NCI-H446 (cell line): ENCODE data around the gene PCSK4.
A peak's percentile ranks its signal among the peaks of the same experiment; 100 is the strongest.

Experiments
- DNase-seq, 2 experiments: peaks; one replicate each; lab custom pipeline; 2025; lab: John Stamatoyannopoulos, UW

PCSK4 gene

DNA sequence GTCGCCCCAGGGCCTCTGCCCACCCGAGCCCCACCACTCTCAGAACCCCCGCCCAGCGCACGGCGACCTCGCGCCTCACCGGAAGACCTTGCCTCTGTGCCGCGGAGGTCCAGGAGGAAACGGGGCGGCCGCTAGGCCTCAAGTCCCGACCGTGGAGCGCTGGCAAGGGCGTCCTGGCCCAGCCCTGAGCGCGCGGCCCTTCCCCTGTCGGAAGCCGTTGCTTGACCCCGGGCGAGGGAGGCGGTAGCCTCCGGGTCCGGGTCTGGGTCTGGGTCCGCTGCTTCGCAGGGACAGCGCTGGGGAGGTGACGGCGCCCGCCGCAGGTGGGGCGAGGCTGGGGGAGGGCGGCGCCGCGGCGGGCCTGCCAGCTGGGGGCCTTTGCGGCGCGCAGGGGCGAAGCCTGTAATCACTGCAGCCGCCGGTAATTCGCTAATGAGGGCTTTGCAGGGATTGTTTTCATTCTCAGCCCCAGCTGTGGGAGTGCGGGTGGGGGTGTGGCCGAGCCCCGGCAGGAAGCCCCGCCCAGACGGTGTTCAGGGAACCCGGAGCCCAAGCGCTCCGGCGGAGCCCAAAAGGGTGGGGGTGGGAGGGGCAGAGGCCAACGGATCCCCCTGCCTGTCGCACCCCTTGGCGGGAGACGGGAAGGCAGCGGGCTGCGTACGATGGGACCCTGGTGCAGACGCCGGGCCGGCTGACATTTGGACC lies 19.7 kb downstream of the PCSK4 start:
- DNase-seq = no peak

DNA sequence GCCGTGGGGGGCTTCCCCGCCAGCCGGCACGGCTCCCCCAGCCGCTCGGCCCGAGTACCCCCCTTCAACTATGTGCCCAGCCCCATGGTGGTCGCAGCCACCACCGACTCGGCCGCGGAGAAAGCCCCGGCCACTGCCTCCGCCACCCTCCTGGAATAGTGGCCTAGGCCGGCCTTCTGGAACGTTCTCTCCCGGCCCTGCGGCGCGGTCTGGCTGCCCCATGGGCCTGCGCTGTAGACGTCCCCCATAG lies 20.2 kb downstream of the PCSK4 start:
- DNase-seq = no peak

DNA sequence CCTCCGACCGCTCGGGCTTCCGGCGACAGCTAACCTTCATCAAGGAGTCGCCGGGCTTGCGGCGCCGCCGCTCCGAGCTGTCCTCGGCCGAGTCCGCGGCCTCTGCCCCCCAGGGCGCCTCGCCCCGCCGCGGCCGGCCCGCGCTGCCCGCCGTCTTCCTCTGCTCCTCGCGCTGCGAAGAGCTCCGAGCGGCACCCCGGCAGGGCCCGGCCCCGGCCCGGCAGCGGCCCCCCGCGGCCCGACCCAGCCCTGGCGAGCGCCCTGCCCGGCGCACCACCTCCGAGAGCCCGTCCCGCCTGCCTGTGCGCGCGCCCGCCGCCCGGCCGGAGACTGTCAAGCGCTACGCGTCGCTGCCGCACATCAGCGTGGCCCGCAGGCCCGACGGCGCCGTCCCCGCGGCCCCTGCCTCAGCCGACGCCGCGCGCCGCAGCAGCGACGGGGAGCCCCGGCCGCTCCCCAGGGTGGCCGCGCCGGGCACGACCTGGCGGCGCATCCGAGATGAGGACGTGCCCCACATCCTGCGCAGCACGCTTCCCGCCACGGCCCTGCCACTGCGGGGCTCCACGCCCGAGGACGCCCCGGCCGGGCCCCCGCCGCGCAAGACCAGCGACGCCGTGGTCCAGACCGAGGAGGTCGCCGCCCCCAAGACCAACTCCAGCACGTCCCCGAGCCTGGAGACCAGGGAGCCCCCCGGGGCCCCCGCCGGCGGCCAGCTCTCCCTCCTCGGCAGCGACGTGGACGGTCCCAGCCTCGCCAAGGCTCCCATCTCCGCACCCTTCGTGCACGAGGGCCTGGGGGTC lies 20.7 kb downstream of the PCSK4 start:
- no peak for DNase-seq

DNA sequence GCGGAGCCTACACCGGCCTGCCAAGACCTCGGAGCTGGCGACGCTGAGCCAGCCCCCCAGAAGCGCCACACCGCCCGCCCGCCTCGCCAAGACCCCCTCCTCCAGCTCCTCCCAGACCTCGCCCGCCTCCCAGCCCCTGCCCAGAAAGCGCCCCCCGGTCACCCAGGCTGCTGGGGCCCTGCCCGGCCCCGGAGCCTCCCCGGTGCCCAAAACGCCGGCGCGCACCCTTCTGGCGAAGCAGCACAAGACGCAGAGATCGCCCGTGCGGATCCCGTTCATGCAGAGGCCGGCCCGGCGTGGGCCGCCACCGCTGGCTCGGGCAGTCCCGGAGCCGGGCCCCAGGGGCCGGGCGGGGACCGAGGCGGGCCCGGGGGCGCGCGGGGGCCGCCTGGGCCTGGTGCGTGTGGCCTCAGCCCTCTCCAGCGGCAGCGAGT lies 21.3 kb downstream of the PCSK4 start:
- no peak for DNase-seq

DNA sequence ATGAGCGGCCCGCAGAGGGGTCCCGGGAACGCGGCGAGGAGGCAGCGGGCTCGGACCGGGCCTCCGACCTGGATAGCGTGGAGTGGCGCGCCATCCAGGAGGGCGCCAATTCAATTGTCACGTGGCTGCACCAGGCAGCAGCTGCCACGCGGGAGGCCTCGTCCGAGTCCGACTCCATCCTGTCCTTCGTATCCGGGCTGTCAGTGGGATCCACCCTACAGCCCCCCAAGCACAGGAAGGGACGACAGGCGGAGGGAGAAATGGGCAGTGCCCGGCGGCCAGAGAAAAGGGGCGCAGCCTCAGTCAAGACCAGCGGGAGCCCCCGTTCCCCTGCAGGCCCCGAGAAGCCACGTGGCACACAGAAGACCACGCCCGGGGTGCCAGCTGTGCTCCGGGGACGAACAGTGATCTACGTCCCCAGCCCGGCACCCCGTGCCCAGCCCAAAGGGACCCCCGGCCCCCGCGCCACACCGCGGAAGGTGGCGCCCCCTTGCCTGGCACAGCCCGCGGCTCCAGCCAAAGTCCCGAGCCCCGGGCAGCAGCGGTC lies 21.8 kb downstream of the PCSK4 start:
- no peak for DNase-seq

DNA sequence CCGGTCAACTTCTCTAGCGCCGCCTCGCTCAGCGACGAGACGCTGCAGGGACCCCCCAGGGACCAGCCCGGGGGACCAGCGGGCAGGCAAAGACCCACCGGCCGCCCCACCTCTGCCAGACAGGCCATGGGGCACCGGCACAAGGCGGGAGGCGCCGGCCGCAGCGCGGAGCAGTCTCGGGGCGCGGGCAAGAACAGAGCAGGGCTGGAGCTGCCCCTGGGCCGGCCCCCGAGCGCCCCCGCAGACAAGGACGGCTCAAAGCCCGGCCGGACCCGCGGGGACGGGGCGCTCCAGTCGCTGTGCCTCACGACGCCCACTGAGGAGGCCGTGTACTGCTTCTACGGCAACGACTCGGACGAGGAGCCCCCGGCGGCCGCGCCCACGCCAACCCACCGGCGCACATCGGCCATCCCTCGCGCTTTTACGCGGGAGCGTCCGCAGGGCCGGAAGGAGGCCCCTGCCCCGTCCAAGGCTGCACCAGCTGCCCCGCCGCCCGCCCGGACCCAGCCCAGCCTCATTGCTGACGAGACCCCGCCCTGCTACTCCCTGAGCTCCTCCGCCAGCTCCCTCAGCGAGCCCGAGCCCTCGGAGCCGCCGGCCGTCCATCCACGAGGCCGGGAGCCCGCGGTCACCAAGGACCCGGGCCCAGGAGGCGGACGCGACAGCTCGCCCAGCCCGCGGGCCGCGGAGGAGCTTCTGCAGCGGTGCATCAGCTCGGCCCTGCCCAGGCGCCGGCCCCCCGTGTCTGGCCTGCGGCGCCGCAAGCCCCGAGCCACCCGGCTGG lies 22.5 kb downstream of the PCSK4 start:
- no peak for DNase-seq

DNA sequence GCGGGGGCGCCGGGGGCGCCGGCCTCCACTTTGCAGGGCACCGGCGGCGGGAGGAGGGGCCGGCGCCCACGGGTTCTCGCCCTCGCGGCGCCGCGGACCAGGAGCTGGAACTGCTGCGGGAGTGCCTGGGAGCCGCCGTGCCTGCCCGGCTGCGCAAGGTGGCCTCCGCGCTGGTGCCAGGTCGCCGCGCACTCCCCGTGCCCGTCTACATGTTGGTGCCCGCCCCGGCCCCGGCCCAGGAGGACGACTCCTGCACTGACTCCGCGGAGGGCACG lies 23.0 kb downstream of the PCSK4 start:
- DNase-seq = no peak

DNA sequence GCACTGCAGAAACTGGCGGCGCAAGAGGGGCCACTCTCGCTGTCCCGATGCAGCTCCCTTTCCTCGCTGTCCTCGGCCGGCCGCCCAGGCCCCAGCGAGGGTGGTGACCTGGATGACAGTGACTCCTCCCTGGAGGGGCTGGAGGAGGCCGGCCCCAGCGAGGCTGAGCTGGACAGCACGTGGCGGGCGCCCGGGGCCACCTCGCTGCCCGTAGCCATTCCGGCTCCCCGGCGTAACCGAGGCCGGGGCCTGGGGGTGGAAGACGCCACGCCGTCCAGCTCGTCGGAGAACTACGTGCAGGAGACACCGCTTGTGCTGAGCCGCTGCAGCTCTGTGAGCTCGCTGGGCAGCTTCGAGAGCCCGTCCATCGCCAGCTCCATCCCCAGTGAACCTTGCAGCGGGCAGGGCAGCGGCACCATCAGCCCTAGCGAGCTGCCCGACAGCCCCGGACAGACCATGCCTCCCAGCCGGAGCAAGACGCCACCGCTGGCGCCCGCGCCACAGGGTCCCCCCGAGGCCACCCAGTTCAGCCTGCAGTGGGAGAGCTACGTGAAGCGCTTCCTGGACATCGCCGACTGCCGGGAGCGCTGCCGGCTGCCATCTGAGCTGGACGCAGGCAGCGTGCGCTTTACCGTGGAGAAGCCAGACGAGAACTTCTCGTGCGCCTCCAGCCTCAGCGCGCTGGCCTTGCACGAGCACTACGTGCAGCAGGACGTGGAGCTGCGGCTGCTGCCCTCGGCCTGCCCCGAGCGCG lies 23.5 kb downstream of the PCSK4 start:
- DNase-seq = no peak

DNA sequence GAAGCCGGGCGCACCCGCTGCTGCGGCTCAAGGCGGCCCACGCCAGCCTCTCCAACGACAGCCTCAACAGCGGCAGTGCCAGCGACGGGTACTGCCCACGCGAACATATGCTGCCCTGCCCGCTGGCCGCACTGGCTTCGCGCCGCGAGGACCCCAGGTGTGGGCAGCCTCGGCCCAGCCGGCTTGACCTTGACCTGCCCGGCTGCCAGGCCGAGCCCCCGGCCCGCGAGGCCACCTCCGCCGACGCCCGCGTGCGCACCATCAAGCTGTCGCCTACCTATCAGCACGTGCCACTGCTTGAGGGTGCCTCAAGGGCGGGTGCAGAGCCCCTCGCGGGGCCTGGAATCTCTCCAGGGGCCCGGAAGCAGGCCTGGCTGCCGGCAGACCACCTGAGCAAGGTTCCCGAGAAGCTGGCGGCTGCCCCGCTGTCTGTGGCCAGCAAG lies 24.1 kb downstream of the PCSK4 start:
- DNase-seq = no peak

DNA sequence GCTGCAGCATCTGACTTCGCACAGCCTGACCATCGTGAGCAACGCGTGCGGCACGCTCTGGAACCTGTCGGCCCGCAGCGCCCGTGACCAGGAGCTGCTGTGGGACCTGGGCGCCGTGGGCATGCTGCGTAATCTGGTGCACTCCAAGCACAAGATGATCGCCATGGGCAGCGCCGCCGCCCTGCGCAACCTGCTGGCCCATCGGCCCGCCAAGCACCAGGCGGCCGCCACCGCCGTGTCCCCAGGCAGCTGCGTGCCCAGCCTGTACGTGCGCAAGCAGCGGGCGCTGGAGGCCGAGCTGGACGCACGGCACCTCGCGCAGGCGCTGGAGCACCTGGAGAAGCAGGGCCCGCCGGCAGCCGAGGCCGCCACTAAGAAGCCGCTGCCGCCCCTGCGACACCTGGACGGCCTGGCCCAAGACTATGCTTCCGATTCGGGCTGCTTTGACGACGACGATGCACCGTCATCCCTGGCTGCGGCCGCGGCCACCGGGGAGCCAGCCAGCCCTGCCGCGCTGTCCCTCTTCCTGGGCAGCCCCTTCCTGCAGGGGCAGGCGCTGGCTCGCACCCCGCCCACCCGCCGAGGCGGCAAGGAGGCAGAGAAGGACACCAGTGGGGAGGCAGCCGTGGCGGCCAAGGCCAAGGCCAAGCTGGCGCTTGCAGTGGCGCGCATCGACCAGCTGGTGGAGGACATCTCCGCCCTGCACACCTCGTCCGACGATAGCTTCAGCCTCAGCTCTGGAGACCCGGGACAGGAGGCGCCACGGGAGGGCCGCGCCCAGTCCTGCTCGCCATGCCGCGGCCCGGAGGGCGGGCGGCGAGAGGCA lies 24.7 kb downstream of the PCSK4 start:
- no peak for DNase-seq

DNA sequence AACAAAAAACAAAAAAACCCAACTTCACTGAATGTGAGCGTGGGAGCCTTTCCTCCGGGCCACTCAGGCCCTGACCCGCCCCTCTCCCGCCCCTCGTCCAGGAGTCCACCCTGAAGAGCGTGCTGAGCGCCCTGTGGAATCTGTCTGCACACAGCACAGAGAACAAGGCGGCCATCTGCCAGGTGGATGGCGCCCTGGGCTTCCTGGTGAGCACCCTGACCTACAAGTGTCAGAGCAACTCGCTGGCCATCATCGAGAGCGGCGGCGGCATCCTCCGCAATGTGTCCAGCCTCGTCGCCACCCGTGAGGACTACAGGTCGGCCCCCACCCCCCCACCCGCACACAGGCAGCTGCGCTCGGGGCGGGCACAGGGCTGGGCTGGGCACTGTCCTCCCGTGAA lies 28.3 kb downstream of the PCSK4 start:
- no peak for DNase-seq

DNA sequence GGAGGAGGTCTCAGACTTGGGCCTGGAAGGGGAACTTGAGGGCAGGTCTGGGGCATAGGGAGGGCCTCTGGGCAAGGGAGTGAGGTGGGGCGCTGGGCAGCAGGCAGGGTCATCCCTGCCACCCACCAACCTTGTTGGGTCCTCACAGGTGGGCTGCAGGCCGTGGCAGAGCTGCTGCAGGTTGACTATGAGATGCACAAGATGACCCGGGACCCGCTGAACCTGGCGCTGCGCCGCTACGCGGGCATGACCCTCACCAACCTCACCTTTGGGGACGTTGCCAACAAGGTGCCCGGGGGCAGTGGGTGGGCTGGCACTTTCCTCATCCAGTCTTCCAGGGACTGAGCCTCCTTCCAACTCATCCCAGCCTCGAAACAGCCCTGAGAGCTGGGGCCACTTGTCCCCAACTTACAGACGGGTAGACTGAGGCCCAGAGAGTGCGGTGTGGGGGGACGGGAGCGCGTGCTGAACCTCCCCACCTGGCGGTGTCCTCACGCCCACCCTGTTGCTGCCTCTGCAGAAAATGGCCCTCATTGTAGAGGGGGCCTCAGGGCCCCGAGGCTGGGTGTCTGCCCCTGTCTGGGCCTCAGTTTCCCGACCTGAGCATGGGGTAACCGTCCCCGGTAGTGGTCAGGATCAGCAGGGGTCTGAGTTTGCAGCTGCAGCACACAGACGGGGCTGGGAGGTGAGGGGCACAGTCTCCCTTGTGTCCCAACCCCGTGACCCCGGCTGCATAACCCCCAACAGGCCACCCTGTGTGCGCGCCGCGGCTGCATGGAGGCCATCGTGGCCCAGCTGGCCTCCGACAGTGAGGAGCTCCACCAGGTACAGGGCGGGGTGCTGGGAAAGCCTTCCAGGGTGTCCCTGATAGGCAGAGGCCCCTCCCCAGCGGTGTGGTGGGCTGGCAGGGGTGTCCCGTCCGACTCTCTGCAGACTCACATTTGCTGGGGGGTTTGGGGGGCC lies 29.8 kb downstream of the PCSK4 start:
- DNase-seq = no peak

DNA sequence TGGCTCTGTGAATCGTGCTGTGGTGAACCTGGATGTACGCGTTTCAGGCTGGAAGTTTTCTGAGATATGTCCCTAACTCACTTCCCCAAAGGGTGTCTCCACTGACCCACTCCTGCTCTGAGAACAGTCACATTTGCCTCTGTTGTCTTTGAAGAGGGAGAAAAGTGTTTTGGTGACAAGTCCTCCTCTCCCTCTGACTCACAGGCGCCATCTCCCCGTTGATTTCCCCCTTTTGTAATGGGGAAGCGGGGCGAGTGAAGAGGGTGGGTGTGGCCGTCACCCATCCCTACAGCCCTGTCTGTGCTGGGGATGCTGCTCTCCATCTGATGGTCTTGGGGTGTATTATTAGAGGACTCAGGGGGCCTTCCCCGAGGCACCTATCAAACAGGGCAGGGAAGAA lies 30.7 kb downstream of the PCSK4 start:
- DNase-seq = no peak

DNA sequence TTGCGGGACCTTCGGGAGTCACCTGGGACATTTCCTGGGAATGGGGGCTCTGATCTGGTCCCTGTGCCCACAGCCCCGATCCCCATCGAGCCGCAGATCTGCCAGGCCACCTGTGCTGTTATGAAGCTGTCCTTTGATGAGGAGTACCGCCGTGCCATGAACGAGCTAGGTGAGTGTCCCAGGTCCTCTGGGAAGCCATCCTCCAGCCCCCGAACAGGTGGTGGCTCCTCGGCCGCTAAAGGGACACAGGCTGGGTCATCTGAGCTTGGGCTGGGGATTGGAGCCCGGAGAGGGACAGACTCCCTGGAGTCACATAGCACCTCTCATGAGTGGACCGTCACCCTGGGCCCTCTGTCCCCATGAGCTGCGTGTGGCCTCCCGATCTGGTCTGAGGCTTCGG lies 32.3 kb downstream of the PCSK4 start:
- DNase-seq = no peak

DNA sequence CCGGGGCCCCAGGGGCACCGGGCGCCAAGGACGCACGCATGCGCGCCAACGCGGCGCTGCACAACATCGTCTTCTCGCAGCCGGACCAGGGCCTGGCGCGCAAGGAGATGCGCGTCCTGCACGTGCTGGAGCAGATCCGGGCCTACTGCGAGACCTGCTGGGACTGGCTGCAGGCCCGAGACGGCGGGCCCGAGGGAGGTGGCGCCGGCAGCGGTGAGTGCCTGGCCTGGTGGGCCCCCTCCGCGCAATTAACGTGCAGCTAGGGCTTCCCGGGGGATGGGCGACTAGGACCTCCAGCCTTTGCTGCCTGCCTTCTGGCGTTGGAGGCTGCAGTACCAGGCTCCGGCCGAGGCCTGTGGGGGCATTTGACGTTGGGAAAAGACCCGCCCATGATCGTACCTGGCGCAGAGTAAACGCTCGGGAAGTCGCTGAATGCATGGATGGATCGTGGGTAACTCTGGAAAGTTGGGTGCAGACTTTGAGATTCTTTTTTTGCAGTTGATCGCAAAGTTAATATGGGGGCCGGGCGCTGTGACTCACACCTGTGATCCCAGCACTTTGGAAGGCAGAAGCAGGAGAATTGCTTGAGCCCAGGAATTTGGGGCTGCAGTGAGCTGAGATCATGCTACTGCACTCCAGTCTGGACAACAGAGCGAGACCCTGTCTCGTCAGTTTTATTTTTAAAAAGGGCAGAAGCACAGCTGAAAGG lies 33.0 kb downstream of the PCSK4 start:
- no peak for DNase-seq

DNA sequence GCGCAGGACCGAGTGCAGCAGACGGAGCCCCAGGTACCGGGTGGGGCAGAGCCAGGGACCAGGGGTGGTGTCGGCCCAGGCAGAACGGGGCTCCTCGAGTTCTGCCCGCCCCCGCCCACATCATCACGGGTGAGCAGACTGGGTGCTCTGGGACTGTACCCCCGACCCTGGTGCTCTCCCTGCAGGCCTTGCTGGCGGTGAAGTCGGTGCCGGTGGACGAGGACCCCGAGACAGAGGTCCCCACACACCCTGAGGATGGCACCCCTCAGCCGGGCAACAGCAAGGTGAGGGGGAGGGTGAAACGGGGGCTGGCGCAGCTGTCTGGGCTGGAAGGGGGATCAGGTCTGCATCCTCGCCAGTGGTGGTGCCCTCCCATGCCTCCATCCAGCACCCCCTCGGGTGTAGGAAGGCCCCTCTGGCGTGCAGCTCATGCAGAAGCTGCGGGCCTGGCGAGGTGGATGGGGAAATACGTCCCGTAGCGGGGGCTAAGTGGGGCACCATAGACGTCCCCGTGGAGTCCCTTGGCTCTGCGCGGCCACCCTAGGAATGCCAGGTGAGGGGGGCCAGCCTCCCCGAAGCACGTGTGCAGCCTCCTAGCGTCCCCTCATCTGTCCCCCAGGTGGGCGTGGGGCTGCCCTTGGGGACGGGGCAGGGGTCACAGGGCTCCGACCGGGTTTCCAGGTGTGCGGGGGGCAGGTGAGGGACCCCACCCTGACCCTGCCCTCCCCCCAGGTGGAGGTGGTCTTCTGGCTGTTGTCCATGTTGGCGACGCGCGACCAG lies 33.8 kb downstream of the PCSK4 start:
- DNase-seq = no peak

DNA sequence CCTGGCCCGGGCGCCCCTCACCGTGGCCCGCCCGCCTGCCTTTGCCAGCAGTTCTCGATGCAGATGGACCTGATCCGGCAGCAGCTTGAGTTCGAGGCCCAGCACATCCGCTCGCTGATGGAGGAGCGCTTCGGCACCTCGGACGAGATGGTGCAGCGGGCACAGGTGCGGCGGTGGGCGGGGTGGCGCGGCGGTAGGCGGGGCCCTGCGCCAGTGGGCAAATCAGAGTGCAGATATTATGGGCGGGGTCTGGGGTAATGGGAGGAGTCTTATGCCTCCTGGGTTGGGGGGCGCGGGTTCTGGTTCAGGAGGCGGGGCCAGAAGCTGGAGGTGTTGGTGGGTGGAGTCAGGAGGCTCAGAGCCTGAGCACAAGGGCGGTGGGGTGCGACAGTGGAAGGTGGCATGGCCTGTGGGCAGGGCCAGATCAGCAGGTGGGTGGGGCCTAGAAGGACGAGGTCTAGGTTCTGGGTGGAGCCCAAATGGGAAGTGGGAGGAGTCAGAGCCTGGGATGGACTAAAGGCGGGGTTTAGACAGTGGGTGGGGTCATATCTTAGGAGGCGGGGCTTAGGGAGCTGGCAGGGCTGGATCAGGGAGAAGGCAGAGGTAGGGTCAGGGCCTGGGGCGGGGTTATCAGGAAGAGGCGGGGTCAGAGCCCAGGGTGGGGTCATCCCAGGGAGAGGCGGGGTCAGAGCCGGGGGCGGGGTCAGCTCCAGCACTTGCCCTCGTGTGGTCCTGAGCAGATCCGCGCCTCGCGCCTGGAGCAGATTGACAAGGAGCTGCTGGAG lies 34.6 kb downstream of the PCSK4 start:
- peak; percentile 32 to 60 for DNase-seq

DNA sequence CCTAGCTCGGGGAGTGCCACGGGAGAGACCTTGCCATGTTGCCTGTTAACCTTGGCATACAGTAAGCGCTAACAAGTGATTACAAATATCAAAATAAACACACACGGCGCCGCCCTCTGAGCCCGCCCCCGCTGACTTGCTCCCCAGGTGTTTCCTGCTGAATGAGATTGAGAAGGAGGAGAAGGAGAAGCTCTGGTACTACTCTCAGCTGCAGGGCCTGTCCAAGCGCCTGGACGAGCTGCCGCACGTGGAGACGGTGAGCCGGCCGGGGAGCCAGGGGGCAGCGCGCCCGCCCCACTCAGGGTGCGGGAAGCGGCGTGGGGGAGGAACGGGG lies 35.2 kb downstream of the PCSK4 start:
- no peak for DNase-seq
